ENCODE results near the gene EPRS1.

DNA sequence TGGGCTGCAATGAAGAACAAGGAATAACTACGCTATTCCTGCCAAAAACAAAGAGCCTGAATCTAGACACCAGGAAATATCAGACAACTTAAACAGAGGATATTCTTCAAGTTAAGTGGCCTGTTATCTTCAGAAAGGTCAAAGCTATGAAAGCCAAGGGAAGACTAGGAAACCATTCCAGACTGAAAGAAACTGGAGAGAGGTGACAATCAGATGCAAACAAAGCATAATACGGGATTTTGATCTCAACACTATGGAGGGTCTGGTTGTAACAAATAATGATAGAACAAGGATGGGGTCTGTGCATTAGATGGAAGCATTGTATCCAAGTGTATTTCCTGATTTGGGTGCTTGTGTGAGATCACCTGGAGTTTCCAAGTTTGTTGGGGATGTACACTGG is 2.7 kb downstream of the EPRS1 start:
- TF ChIP-seq, protein P1, sequence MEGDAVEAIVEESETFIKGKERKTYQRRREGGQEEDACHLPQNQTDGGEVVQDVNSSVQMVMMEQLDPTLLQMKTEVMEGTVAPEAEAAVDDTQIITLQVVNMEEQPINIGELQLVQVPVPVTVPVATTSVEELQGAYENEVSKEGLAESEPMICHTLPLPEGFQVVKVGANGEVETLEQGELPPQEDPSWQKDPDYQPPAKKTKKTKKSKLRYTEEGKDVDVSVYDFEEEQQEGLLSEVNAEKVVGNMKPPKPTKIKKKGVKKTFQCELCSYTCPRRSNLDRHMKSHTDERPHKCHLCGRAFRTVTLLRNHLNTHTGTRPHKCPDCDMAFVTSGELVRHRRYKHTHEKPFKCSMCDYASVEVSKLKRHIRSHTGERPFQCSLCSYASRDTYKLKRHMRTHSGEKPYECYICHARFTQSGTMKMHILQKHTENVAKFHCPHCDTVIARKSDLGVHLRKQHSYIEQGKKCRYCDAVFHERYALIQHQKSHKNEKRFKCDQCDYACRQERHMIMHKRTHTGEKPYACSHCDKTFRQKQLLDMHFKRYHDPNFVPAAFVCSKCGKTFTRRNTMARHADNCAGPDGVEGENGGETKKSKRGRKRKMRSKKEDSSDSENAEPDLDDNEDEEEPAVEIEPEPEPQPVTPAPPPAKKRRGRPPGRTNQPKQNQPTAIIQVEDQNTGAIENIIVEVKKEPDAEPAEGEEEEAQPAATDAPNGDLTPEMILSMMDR (IDR thresholded peaks at IDR 0.05), result no peak
- TF ChIP-seq POLR2A (IDR thresholded peaks at IDR 0.05) (no peak), EP300 (IDR thresholded peaks at IDR 0.05; ENCODE audit: low read depth) (no peak), POLR2AphosphoS5 (IDR thresholded peaks at IDR 0.05) (no peak)
